Activated naive CD4-positive, alpha-beta T cell treated with anti-CD3 and anti-CD28 coated beads, Interleukin-2, amount 50 U/mL, for 16 hours (primary cell): ENCODE measurements around the gene FBLIM1.
A peak's percentile ranks its signal among the peaks of the same experiment; 100 is the strongest.
"Not testable (repeated sequence)": the region's sequence is repeated elsewhere in the genome, so short reads cannot be mapped to it uniquely, and the experiment has no call there.

ENCODE experiments used
- DNase-seq: peaks from one replicate; pipeline ENCODE4 v3.0.0-alpha.2; 2020

The FBLIM1 gene

DNA sequence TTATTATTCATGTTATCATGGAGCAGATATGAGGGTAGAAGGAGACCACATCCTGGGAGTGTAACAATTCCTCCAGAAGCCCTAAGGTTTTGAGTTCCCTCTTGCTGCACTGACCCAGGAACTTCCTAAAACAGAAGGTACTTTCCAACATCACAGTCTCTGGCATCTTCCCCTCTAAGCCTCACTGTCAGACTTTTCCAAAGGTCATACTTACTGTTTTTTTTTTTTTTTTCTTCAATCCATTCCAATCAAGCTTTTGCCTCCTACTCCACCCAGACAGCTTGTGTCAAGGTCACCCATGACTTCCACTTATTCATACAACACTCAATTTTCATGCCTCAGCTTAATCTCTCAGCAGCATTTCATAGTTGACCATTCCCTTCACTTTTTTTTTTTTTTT is 67.2 kb downstream of the FBLIM1 start:
- no peak for DNase-seq

DNA sequence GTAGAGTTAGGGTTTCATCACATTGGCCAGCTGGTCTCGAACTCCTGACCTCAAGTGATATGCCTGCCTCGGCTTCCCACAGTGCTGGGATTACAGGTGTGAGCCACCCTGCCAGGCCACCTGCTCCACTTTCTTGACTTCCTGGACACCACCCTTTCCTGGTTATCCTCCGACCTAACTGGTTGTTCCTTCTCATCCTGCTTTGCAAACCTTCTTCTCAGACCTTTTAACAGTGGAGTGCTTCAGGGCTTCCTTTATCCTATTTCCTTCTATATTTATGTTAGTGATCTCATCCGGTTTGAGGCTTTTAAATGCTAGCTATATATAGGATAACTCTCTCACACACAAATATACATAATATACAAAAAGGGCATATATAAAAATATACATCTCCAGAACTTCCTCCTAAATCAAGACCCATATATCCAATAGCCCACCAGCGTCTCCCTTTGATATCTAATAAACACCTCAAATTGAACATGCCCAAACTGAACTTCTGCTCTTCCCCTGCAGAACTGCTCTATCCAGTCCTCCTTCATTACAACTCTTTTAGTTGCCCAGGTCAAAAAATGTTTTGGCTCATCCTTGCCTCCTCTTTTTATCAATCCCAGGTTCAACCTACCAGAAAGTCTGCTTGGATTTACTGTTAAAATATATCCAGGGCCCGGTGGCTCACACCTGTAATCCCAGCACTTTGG is 68.4 kb downstream of the FBLIM1 start:
- no peak for DNase-seq

DNA sequence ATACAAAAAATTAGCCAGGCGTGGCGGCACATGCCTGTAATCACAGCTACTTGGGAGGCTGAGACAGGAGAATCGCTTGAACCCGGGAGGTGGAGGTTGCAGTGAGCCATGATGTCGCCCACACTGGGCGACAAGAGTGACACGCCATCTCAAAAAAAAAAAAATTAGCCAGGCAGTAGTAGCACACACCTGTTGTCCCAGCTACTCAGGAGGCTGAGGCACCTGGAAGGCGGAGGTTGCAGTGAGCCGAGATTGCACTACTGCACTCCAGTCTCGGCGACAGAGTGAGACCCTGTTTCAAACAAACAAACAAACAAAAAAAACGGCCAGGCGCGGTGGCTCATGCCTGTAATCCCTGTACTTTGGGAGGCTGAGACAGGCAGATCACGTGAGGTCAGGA is 69.0 kb downstream of the FBLIM1 start:
- DNase-seq = not testable (repeated sequence)

DNA sequence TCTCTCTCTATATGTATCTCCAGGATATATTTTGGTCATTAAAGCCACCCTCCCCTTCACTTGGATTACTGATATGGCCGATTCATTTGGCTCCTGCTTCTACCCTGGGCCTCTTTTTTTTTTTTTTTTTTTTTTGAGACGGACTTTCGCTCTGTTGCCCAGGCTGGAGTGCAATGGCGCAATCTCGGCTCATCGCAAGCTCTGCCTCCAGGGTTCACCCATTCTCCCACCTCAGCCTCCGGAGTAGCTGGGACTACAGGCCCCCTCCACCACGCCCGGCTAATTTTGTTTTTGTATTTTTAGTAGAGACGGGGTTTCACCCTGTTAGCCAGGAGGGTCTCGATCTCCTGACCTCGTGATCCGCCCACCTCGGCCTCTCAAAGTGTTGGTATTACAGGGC is 70.3 kb downstream of the FBLIM1 start:
- DNase-seq = not testable (repeated sequence)

DNA sequence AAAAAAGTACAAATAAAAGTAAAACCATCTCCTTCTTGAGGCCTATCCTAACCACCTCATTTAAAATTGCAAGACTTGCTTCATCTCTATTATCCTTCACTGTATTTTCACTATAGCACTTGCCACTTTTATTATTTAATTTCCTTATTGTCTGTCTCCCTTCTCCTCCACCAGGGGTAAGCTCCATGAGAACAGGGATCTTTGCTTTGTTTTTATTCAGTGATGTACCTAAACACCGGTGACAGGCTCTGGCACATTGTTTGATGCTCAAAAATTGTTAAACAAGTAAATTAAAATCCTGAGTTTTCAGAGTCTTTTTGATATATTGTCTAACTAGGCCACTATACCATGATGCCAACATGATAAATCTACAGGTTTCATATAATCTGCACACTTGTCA is 71.7 kb downstream of the FBLIM1 start:
- DNase-seq = no peak

DNA sequence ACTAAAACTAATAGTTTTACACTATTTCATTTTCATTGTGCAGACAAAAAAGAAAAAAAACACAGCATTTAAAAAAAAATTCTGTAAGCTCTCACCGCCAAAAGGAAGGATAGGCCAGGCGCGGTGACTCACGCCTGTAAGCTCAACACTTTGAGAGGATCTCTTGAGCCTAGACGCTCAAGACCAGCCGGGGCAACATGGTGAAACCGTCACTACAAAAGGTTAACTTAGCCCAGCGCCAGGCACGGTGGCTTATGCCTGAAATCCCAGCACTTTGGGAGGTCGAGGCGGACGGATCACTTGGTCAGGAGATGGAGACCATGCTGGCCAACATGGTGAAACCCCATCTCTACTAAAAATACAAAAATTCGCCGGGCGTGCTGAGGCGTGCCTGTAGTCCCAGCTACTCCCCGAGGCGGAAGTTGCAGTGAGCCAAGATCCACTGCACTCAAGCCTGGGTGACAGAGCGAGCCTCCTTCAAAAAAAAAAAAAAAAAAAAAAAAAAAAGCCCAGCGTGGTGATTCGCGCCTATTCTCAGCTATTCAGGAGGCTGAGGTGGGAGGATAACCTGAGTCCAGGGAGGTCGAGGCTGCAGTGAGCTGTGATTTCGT is 74.6 kb downstream of the FBLIM1 start:
- peak; percentile 49 for DNase-seq

DNA sequence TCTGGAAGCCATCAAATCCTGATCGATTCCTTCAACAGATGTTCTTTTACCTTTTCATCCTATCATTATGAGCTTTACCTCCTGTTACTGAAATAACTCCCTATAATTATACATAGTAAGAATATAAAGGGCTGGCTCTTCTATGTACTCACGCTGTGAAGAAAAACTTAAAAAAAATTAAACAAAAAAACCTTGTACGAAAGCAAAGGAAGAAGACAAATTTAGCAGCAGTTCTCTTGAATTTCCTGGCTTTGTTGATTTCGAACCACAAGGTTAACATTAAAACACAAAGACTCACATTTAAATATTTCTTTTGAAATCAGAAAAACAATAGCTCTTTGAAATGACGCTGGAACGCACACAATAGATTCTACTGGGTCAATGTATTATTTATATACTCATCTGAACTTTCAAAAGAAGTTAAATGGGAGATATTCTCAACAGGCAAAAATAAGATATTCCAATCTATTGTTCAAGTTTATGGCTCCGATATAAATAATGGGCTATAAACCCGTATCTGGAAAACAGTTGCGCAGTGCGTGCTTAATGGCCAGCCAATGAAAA is 75.3 kb downstream of the FBLIM1 start:
- DNase-seq = no peak

DNA sequence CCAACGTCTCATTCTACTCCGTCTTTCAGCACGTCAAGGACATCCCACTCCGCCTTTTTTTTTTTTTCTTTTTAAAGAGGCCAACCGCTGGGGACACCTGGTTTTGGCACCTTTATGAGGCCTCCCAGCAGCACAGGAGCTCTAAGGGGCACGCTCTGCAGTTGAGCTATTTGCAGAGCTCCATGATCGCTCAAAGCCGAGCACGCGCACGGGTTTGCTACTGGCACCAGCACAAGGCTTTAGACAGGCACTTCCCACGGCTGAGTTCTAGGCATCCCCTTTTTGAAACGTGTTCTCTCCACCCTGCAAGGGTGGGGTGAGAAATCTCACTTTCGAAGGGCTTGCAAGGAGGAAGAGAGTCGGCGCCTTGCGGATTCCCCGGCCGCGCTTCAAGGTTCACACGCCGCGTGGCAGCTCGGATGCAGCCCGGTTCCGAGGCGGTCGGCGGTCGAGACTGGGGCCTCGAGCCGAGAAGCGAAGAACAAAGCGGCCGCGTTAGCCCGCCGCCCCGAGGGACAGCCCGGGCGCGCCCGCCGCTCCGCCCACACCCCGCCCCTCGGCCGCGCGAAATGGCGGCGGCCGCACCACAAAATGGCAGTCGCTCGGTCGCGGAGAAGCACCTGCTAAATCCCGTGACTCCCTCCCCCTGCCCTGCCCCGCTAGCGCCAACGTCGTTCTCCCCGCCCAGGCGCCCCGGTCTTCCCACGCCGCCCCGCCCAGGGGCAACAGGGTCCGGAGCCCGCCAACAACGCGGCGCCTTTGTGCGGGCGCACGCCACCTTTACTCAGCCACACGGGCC is 76.0 kb downstream of the FBLIM1 start:
- peak; percentile 90 for DNase-seq

DNA sequence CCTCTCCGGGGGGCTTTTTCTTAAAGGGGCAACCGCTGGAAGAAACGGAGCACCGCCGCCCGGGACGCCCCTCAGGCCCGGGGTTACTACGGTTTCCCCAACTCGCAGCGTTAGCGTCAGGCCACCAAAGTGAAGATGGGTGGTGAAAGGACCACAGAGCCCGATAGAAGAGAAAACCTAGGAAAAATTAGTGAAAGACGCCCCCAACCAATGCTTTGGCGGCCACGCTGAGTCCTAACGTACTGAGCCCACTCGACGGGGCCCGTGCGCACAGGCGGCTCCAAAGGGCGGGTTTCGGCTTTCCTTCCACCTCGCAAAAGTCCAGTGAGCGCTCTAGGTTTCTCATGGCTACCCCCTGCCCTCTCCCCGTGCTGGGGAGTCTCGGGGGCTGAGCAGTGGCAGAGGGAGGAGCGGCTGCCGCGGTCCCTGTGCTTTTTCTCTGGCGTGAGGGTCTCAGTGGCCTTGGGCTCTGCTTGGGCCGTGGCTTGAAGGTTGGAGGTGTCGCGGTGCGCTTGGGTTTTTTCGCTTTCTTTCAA is 76.7 kb downstream of the FBLIM1 start:
- no peak for DNase-seq

DNA sequence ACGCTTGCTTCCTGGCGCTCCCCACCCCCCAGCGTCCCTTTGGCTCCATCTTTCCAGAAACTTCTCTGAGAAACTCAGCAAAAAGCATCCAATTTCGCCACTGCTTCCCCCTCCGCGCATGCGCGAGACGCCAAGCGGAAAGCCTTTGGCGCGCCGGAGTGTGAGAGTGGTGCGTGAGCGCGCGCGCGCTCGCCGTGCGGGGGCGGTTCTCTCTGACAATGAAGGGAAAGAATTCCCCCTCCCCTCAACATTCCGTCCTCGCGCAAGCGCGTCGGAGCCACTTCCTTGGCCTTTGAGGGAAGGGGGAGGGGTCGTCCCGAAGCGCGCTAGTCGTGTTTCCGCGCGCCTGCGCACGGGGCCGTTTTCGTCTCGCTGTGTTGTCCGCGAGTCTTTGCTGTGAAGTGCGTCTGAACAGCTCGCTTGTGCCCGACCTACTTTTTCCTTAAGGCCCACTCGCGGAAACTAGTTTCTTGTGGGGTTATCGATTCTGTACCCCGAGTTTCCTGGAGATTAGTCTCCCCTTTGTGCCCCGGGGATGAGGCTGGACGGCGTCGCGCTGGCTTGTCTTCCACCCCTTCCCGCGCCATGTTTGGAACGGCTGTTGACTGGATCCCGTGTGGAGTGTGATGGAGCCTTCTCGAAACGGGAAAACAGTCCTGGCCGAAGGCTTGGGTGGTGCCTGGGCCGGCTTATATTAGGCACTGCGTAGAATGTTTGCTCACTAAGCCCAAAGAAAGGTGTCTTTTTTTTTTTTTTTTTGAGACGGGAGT is 77.3 kb downstream of the FBLIM1 start:
- peak; percentile 100 for DNase-seq
